HEK293 (cell line): Measurements from ENCODE around the gene KRT4.

Source experiments
- AEBP2 ChIP-seq: fragments of 450-650 bp; formaldehyde crosslinking; IDR thresholded peaks from 2 replicates; pipeline ENCODE4 v1.5.1; 2016; ENCODE audit warnings: missing biosample characterization, missing genetic modification characterization, borderline replicate concordance
- CTCF ChIP-seq: fragments of 450-650 bp; formaldehyde crosslinking; IDR thresholded peaks from 2 replicates; pipeline ENCODE4 v1.5.1; 2016; ENCODE audit warnings: missing biosample characterization, missing genetic modification characterization
- OVOL3 ChIP-seq: fragments of 450-650 bp; formaldehyde crosslinking; IDR thresholded peaks from 2 replicates; pipeline ENCODE4 v1.5.1; 2016; ENCODE audit warnings: missing biosample characterization, missing genetic modification characterization
- SCRT2 ChIP-seq: fragments of 450-650 bp; formaldehyde crosslinking; IDR thresholded peaks from 2 replicates; pipeline ENCODE4 v1.5.1; 2016; ENCODE audit warnings: missing biosample characterization, missing genetic modification characterization
- ZBTB7A ChIP-seq: fragments of 450-650 bp; formaldehyde crosslinking; IDR thresholded peaks from 2 replicates; pipeline ENCODE4 v1.5.1; 2016; ENCODE audit warnings: low read depth, missing biosample characterization, missing genetic modification characterization
- ZNF133 ChIP-seq: fragments of 450-650 bp; formaldehyde crosslinking; IDR thresholded peaks from 2 replicates; pipeline ENCODE4 v1.5.1; 2016; ENCODE audit warnings: missing biosample characterization, missing genetic modification characterization
- ZNF707 ChIP-seq: fragments of 450-650 bp; formaldehyde crosslinking; IDR thresholded peaks from 2 replicates; pipeline ENCODE4 v1.5.1; 2016; ENCODE audit warnings: missing biosample characterization, missing genetic modification characterization

GRCh38 chr12:52808573-52809160, 5.2 kb downstream of the KRT4 start:
- TF ChIP-seq ZNF133 (tag by site-specific recombination), result no peak
- TF ChIP-seq CTCF (tag by site-specific recombination), result no peak
- TF ChIP-seq OVOL3 (tag by site-specific recombination), result no peak
- TF ChIP-seq ZBTB7A (tag by site-specific recombination), result no peak
- TF ChIP-seq ZNF707, result no peak
- no peak for TF ChIP-seq AEBP2
- TF ChIP-seq SCRT2, result no peak
